Lung (tissue), 12 donors: ENCODE data around the gene SLC19A1. TPM values are rescaled to one million over a fixed set of nuclear protein-coding genes. Genes with fewer than 3 reads are reported as not detected.

Experiments used
- ATAC-seq: fragments of 200-7000 bp; cut with Tn5 transposase; one replicate; pipeline ENCODE4 v1.9.1; 2020; ENCODE audit warnings: moderate number of reproducible peaks; ENCODE audit not compliant: insufficient read depth, low FRiP score
- DNase-seq, 3 donors: peaks; one replicate each; pipeline ENCODE4 v3.0.0-alpha.2; 2013 to 2017
- H3K27ac ChIP-seq, 2 donors: one replicate each; pipeline ENCODE4 v1.5.1; 2013; ENCODE audit warnings: mild to moderate bottlenecking in 2 of 2, moderate library complexity in 2 of 2, control low read depth in 1 of 2, inconsistent platforms in 1 of 2, low read depth in 1 of 2, low read length in 1 of 2
- H3K27me3 ChIP-seq, 3 donors: one replicate each; pipeline ENCODE4 v1.5.1; 2013; ENCODE audit warnings: low read length in 2 of 3; ENCODE audit not compliant: control insufficient read depth in 3 of 3, insufficient read depth in 3 of 3
- H3K36me3 ChIP-seq, 4 donors: one replicate each; pipeline ENCODE4 v1.5.1; 2013; ENCODE audit warnings: low read length in 4 of 4, mild to moderate bottlenecking in 1 of 4, moderate library complexity in 1 of 4; ENCODE audit not compliant: control insufficient read depth in 4 of 4, insufficient read depth in 4 of 4
- H3K4me1 ChIP-seq, 5 donors: one replicate each; pipeline ENCODE4 v1.5.1; 2013; ENCODE audit warnings: low read length in 5 of 5, mild to moderate bottlenecking in 2 of 5, moderate library complexity in 1 of 5; ENCODE audit not compliant: control insufficient read depth in 5 of 5, insufficient read depth in 5 of 5
- H3K4me3 ChIP-seq: one replicate; pipeline ENCODE4 v1.5.1; 2013; ENCODE audit warnings: mild to moderate bottlenecking, control low read depth, moderate library complexity
- H3K9ac ChIP-seq, 2 donors: one replicate each; pipeline ENCODE4 v1.5.1; 2013; ENCODE audit warnings: low read length in 2 of 2, control low read depth in 1 of 2; ENCODE audit not compliant: insufficient read depth in 1 of 2
- H3K9me3 ChIP-seq, 4 donors: one replicate each; pipeline ENCODE4 v1.5.1; 2013; ENCODE audit warnings: low read length in 3 of 4, mild to moderate bottlenecking in 1 of 4, moderate library complexity in 1 of 4; ENCODE audit not compliant: control insufficient read depth in 4 of 4, insufficient read depth in 3 of 4
- CTCF ChIP-seq: IDR thresholded peaks from 2 replicates; pipeline ENCODE4 v1.5.1; 2012; ENCODE audit warnings: mild to moderate bottlenecking; ENCODE audit errors: control extremely low read depth, extremely low read depth
- WGBS, 2 donors: extraction: QIAGEN DNeasy Blood & Tissue Kit; methylation state at CpG; one replicate each; pipeline ENCODE4 v1.1.7; 2013; 5-methylcytosine and 5-hydroxymethylcytosine counted together
- polyA plus RNA-seq, 2 donors: library from polyadenylated mRNA; stranded (reverse); fragments of 200-250 nt; gene quantifications; one replicate each; pipeline ENCODE4 v1.2.1, GENCODE V29; 2013
- total RNA-seq, 2 donors: library from RNA; depleted of rRNA in 1 of 2; stranded (reverse); fragments of >200 nt in 1 of 2; gene quantifications; one replicate each; pipeline ENCODE4 v1.2.1, GENCODE V29; 2014 to 2021
- donor health status: control.
- donor health status: control.
- donor health status: Bipolar disorder and iron deficiency.
- donor health status: healthy.
- donor health status: DM: yes; HTN: yes; CAD: no.

SLC19A1 gene
- total and polyA plus RNA-seq, 4 donors, result 23.8 to 42.0 (median 26.2) TPM

GRCh38 chr21:45458281-45459170, 83.7 kb downstream of the SLC19A1 start:
- Histone ChIP-seq H3K27me3 (no peaks in the 10 kb centered on the region), H3K36me3 (peaks cover 0 to 2% (median 0%) of the 10 kb centered on the region in 4 donors), H3K9me3 (peaks cover 0 to 2% (median 1%) of the 10 kb centered on the region in 4 donors), H3K27ac (no peak overlapping the region), H3K9ac (no peak overlapping the region), H3K4me3 (no peak overlapping the region), H3K4me1 (peaks cover 0 to 32% (median 9%) of the 10 kb centered on the region in 5 donors)
- WGBS, 2 donors, result 86 to 93% methylated on average over 30 of the region's 30 CpGs
- TF ChIP-seq CTCF, result no peak
- DNase-seq (no peak), ATAC-seq (no peak)

- H3K27ac ChIP-seq, result no peak overlapping the region
- peaks cover 0 to 33% (median 11%) of the 10 kb centered on the region in 5 donors for H3K4me1 ChIP-seq
- no peaks in the 10 kb centered on the region for H3K27me3 ChIP-seq
- WGBS, 2 donors, result 84 to 85% methylated on average over 8 to 9 of the region's 9 CpGs
- DNase-seq, result no peak
- H3K9ac ChIP-seq, result no peak overlapping the region
- peaks cover 0 to 2% (median 1%) of the 10 kb centered on the region in 4 donors for H3K9me3 ChIP-seq
- TF ChIP-seq CTCF, result no peak
- ATAC-seq, result no peak
- H3K36me3 ChIP-seq, result peaks cover 0 to 2% (median 0%) of the 10 kb centered on the region in 4 donors
- H3K4me3 ChIP-seq, result no peak overlapping the region
These were observed 84.4 kb downstream of the SLC19A1 start for GRCh38 chr21:45457832-45458172.

GRCh38 chr21:45457161-45457831, 84.9 kb downstream of the SLC19A1 start:
- no peak for TF ChIP-seq CTCF

More at GRCh38 chr21:45457161-45457831, 84.9 kb downstream of the SLC19A1 start:
- Histone ChIP-seq H3K27me3 (no peaks in the 10 kb centered on the region), H3K9me3 (peaks cover 0 to 2% (median 1%) of the 10 kb centered on the region in 4 donors), H3K4me3 (no peak overlapping the region), H3K4me1 (peaks cover 0 to 33% (median 14%) of the 10 kb centered on the region in 5 donors), H3K9ac (no peak overlapping the region), H3K36me3 (peaks cover 0 to 2% (median 0%) of the 10 kb centered on the region in 4 donors), H3K27ac (no peak overlapping the region)
- ATAC-seq (no peak), DNase-seq (no peak)
- 85 to 90% methylated on average over 25 of the region's 25 CpGs for WGBS, 2 donors
